GOT3 (cell line): ENCODE results near the gene ASB16.

ENCODE experiments used
- DNase-seq: peaks from one replicate; lab custom pipeline; 2025; ENCODE audit warnings: mixed read lengths; lab: John Stamatoyannopoulos, UW

The ASB16 gene

GRCh38 chr17:44209786-44210341, 39.4 kb downstream of the ASB16 start:
- no peak for DNase-seq

DNA sequence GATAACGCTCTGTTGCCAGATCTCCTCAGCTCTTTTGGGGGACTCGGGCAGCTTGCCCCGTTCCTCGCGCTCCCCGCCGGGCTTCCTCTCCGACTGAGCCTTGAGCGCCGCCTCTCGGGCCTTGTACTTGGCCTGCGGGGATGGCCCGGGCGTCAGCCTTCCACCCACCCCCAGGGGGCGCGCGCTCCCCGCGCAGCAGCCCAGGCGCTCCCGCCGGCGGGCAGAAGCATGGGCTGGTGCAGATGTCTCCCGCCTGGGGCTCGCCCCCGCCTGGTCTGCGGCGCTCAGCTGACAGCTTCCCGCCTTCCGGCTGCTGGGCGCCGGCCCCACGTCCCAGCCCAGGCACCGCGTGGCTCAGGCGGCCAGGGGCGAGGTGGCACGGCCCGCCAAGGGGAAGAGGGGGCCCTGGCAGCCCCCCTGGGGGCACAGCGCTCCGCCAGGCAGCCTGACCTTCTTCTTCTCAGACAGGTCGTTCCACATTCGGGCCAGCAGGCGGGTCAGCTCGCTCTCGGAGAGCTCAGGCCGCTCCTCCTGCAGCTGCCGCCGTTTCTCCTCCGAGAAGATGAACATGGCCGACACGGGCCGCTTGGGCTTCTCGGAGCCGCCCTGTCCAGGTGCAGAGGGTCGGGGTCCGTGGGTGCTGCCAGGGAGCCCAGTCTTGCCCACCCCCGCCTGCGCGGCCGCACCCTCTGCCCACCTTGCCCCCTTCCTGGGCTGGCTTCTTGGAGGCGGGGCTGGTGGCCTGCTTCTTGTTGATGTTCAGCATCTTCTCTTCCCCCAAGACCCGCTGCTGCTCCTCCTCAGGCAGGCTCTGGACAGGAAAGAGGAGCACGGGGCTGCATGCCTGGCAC, 40.1 kb downstream of the ASB16 start:
- no peak for DNase-seq

DNA sequence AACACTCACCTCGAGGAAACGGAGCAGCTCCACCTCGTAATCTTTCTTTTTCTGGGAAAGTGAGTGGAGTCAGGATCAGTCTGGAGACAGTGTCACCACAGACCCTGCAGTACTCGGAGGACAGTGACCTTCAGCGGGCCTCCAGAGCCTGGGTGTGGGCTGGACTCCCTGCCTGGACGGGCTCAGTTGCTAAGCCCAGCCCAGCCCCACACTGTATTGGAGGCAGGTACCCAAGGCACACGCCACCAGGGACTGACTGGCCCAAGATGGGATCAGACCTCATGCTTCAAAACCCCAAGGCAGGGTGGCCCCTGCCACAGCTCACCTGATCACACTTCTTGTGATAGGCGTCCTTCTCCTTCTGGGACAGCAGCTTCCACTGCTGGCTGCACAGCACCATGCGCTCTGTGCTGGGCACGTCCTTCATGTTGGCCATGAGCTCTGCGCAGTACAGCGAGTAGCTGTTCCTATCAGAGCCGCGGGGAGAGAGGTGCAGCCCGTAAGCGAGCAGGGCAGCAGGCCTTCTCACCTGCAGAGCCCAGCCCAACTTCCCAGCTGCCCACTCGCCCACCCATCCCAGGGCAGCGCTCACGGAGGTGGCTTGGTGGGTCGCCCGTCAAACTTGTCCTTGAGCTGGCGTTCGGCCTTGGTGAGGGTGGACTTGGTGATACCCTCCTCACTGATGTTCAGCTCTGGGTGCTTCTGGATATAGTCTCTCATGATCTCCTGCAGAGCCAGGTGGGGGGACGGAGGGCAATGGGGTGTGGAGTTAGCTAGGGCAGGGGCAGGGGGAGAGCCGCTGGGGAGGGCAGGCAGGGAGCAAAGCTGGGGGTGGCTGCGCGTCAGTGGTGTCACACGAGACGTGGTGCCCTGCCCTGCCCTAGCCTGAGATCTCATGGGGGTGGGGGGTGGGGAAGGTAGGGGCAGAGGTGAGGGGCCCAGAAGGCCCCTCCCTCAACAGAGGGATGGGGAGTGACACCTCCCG, 41.1 kb downstream of the ASB16 start:
- DNase-seq = no peak

GRCh38 chr17:44212507-44213402, 42.3 kb downstream of the ASB16 start:
- DNase-seq = no peak

DNA sequence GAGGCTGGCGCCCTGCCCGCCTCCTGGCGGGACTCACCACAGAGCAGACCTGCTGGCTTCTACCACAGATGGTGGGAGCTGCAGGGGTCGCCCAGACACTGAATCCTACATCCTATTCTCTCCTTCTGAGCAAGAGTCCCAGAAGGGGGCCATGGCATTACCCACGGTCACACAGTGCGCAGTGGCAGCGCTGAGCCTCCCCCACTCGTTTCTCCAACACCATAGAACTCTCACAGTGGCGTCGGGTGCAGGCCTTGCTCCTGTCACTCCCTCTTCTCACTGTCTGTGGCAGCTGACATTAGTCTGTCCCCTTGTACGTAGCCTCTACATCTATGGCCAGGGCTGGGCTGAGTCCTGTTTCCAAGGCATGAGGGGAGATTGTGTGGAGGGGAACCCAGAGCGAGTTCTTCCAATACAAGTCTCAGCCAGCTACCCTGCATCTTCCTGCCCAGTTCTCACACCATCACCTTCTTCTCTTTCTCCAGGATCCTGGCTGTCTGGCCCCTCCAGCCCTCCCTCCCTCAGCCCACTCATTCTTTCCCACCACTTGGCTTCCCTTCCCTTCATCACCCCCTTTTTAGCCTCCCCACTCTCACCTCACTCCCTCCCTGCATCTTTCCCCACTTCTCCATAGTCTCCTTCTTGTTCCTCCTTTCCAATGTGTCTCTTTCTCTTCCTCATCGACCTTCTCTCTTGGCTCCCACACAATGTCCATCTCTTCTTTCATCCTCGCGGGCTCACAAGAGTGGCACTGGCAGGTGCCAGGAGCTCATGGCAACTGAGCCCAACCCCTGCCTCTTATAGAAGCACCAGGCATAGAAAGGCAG, 43.1 kb downstream of the ASB16 start:
- no peak for DNase-seq

- DNase-seq = no peak
Observed at GRCh38 chr17:44214230-44214494, 43.7 kb downstream of the ASB16 start.

GRCh38 chr17:44214896-44215295, 44.4 kb downstream of the ASB16 start:
- DNase-seq = no peak

DNA sequence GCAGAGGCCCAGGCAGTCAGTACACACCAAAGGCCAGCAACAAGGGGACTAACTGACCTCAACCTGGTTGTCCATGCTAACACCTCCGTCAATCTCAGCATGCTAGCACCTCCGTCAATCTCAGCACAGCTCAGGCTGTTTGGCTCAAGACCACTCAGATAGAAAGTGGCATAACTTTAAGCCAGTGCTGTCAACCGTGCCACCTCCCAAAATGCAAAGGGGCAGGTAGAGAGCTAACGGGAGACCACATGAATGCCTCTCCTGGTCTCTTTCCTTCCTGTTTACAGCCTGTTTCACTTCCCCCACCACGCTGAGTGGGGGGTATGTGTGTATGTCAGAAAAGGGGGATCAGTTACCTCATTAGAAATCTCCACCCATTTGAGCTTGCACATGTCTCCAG, 45.7 kb downstream of the ASB16 start:
- DNase-seq = no peak

DNA sequence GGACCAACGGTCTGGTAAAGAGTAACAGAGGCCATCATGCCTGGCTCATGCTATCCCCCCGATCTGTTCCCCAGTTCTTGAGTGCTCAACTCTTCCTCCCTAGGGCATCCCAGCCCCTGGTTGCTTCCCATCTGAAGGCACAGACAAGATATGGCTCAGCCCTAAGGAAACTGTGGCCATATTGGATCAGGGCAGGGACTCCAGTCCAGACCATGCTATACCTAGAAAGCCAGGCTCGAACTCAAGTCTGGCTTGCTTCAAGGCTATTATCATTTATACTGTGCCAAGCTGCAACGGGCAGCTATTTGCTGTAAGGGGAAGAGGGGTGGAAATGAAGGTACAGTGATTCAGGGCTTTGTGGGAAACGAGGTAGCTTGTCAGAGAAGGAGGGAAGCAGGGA, 46.2 kb downstream of the ASB16 start:
- no peak for DNase-seq

DNA sequence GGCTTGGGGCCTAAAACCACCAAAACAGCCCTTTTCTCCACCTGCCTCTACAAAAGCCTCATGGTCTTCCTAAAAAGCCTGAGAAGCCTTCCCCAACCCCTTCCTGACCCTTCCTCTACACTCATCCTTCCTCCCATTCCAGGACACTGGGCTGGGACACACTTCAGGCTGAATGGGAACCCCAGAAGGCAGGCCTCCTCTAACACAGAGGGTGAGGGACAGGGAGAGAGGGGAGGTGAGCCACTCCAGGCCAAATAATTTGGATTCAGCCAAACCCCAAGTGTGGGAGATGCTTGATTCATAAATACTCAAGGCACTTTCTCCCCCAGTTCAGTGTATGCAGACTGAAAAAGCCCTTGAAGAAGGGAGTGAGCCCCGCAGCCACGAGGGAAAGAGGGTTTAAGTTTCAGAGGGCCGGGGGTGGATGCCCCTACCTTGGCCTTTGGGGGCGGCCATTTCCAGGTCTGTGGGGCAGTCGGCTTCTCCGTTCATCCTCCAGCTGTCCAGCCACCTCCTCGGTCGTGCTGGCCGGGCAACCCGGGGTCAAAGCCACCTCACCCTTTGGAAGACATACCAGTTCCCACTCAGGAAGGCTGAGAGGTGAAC, 47.3 kb downstream of the ASB16 start:
- DNase-seq = no peak

DNA sequence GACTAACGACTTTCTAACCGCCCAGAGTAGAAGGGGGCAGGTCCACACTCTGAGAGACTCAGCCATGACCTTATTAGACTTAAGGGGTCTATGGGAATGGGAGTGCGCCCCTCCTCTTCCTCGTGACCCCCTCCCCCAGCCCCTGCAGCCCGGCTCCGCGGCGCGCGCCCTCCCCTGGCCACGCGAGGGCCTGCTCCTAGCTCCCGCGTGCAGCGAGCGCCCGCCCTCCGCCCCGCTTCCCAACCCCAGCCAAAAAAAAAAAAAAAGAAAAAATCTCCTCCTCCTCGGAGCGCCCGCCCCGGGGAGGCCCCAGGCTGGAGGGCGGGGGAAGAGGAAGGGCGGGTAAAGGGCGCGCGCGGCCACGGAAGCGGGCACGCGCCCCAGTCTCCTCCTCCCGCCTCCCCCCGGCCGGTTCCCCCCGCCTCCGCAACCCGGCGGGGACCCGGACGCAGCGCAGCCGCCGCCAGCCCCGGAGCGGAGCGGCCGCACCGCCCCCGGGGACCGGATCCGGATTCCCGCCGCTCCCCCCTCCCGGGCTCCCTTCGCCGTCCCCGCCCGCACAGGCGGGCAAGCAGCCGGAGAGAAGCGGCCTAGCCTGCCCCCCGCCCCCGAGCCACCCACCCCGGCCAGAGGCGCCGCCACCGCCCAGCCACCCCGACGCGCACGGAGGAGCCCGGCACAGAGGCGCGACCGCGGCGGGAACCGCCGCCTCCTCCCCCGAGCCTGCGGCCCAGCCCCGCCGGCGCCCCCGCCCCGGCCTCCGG, 48.0 kb downstream of the ASB16 start:
- DNase-seq = peak; percentile 60

GRCh38 chr17:44219108-44219615, 48.7 kb downstream of the ASB16 start:
- DNase-seq = no peak

GRCh38 chr17:44219616-44220212, 49.2 kb downstream of the ASB16 start, which contains the start of gene UBTF:
UBTF (minus strand) TSS chr17:44219675; CDS start chr17:44218229, 1,446 bp downstream.
- DNase-seq = no peak

DNA sequence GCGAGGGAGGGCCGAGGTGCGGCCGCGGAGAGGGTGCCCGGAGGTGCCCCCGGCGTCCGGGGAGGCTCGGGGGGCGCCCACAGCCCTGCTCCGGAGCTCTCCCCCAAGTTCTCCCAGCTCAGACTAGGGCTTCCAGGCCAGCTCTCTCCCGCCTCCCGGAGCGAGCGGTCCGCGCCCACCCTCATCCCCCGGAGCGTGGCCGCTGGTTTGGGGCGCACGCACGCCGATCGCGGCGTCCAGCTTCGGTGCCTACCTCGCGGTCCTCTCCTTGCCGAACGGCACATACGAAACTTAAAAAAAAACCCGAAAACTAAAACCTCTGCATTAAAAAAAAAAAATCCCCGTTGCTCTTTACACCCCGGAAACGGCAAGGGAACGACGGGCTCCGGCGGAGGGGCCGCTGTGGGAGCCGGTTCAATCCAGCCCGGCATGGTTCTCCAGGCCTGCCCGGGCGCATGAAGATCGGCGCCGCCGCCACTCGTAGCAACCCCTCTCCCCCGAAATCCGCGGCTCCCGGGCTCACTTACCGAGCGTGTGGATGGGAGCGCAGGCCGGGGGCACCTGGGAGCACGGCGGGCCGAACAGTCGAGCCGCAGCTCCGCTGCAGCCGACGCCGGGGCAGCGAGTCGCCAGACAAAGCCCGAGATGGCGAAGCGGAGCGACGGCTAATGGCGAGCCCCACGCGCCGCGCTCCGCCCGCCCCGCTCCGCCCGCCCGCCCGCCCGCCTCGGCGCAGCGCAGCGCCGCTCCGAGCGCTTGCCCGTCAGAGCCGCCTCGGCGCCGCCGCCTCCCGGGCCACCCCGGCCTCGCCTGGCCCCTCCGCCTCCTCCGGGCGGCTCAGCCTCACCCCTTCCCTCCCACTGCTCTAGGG, 49.9 kb downstream of the ASB16 start:
- no peak for DNase-seq

- peak; percentile 35 for DNase-seq
Observed at GRCh38 chr17:44221084-44221861, 50.8 kb downstream of the ASB16 start.

GRCh38 chr17:44221862-44222111, 51.3 kb downstream of the ASB16 start:
- DNase-seq = no peak

- no peak for DNase-seq
Observed at GRCh38 chr17:44222112-44222869, 51.8 kb downstream of the ASB16 start.
